Activated CD4-positive, alpha-beta memory T cell treated with anti-CD3 and anti-CD28 coated beads for 36 hours (primary cell): ENCODE data around the gene IL11. TPM values are rescaled to one million over a fixed set of nuclear protein-coding genes. Genes with fewer than 3 reads are reported as not detected.
"Not testable (repeated sequence)": the region's sequence is repeated elsewhere in the genome, so short reads cannot be mapped to it uniquely, and the experiment has no call there.

Experiments used
- CTCF ChIA-PET: fragments of 350-600 bp; sonication (Branson Sonifier 250); formaldehyde crosslinking; loops from one replicate; lab custom pipeline; 2021; ENCODE audit warnings: antibody characterized with exemption, inconsistent platforms; lab: Charles Lee
- POLR2A ChIA-PET: fragments of 350-600 bp; sonication (Branson Sonifier 250); formaldehyde crosslinking; loops from one replicate; lab custom pipeline; 2021; ENCODE audit warnings: antibody characterized with exemption; lab: Charles Lee
- DNase-seq: peaks from one replicate; pipeline ENCODE4 v3.0.0-alpha.2; 2020
- H3K27ac Mint-ChIP-seq: one replicate; pipeline ENCODE4 v1.8.0; 2021; ENCODE audit warnings: mixed read lengths
- H3K27me3 Mint-ChIP-seq: one replicate; pipeline ENCODE4 v1.8.0; 2021; ENCODE audit warnings: mixed read lengths
- H3K36me3 Mint-ChIP-seq: one replicate; pipeline ENCODE4 v1.8.0; 2021; ENCODE audit warnings: mixed read lengths
- H3K4me1 Mint-ChIP-seq: one replicate; pipeline ENCODE4 v1.8.0; 2021; ENCODE audit warnings: low read depth, mixed read lengths
- H3K4me3 Mint-ChIP-seq: one replicate; pipeline ENCODE4 v1.8.0; 2021; ENCODE audit warnings: mild to moderate bottlenecking, mixed read lengths
- H3K9me3 Mint-ChIP-seq: one replicate; pipeline ENCODE4 v1.8.0; 2021; ENCODE audit warnings: mixed read lengths
- intact Hi-C: fragments of 100-400 bp; cut with micrococcal nuclease; formaldehyde crosslinking; loops from one replicate; pipeline ENCODE4 v1.15.1; 2023
- total RNA-seq, 2 experiments: library from RNA; stranded (reverse); gene quantifications; one replicate each; pipeline ENCODE4 v1.2.3, GENCODE V29; 2021

Gene IL11
- total RNA-seq, 2 experiments from 2014 or later, result 0.17 to 0.39 TPM

- no peak overlapping the region for H3K4me3 Mint-ChIP-seq
- ChIA-PET CTCF (no interaction called here), POLR2A (no interaction called here)
- no peak for DNase-seq
- H3K27me3 Mint-ChIP-seq, result peaks cover 11% of the 10 kb centered on the region
- no peaks in the 10 kb centered on the region for H3K36me3 Mint-ChIP-seq
- intact Hi-C loops, result no loop called here
- no peak overlapping the region for H3K27ac Mint-ChIP-seq
- H3K9me3 Mint-ChIP-seq, result no peaks in the 10 kb centered on the region
- peaks cover 5% of the 10 kb centered on the region for H3K4me1 Mint-ChIP-seq
These were observed 36.4 kb downstream of the IL11 start for GRCh38 chr19:55333870-55334269.

GRCh38 chr19:55329791-55330190 is 40.5 kb downstream of the IL11 start:
- H3K4me3 Mint-ChIP-seq, POLR2A ChIA-PET, H3K27me3 Mint-ChIP-seq, H3K9me3 Mint-ChIP-seq, H3K4me1 Mint-ChIP-seq, intact Hi-C loops, H3K27ac Mint-ChIP-seq, DNase-seq, CTCF ChIA-PET, H3K36me3 Mint-ChIP-seq: not testable (repeated sequence)

- H3K36me3 Mint-ChIP-seq, H3K27ac Mint-ChIP-seq, DNase-seq, H3K9me3 Mint-ChIP-seq, POLR2A ChIA-PET, intact Hi-C loops, CTCF ChIA-PET, H3K27me3 Mint-ChIP-seq, H3K4me3 Mint-ChIP-seq, H3K4me1 Mint-ChIP-seq: not testable (repeated sequence)
These were observed 41.4 kb downstream of the IL11 start for GRCh38 chr19:55328774-55329318.

- ChIA-PET POLR2A (no interaction called here), CTCF (interaction anchor here (1.8 kb wide), 1 partner anchor 23 kb away, joined by 4 read pairs; no protein-coding TSS in a partner anchor)
- Mint-ChIP-seq H3K36me3 (no peaks in the 10 kb centered on the region), H3K27me3 (peaks cover 14% of the 10 kb centered on the region), H3K27ac (no peak within 1 kb of the TSS), H3K4me1 (no peaks in the 10 kb centered on the region), H3K4me3 (no peak within 1 kb of the TSS), H3K9me3 (no peaks in the 10 kb centered on the region)
- no peak for DNase-seq
- intact Hi-C loops, result no loop called here
These were observed 45.1 kb downstream of the IL11 start, which contains the start of gene TMEM150B for GRCh38 chr19:55325172-55325571. TMEM150B (minus strand) TSS chr19:55325341; CDS start chr19:55321036, 4,305 bp downstream.

GRCh38 chr19:55324662-55325061 is 45.6 kb downstream of the IL11 start:
- no peak for DNase-seq
- Mint-ChIP-seq H3K4me1 (no peaks in the 10 kb centered on the region), H3K9me3 (no peaks in the 10 kb centered on the region), H3K27me3 (peaks cover 14% of the 10 kb centered on the region), H3K4me3 (no peak overlapping the region), H3K36me3 (no peaks in the 10 kb centered on the region), H3K27ac (no peak overlapping the region)
- ChIA-PET CTCF (interaction anchor here (1.8 kb wide), 1 partner anchor 23 kb away, joined by 4 read pairs; no protein-coding TSS in a partner anchor), POLR2A (no interaction called here)
- intact Hi-C loops, result no loop called here

- Mint-ChIP-seq H3K4me1 (no peaks in the 10 kb centered on the region), H3K36me3 (no peaks in the 10 kb centered on the region), H3K27me3 (peaks cover 9% of the 10 kb centered on the region), H3K4me3 (no peak overlapping the region), H3K9me3 (no peaks in the 10 kb centered on the region), H3K27ac (no peak overlapping the region)
- CTCF ChIA-PET, result no interaction called here
- DNase-seq, result no peak
- POLR2A ChIA-PET, result interaction anchor here (1.0 kb wide), 1 partner anchor 26 kb away, joined by 3 read pairs; no protein-coding TSS in a partner anchor
- intact Hi-C loops, result no loop called here
These were observed 47.9 kb downstream of the IL11 start for GRCh38 chr19:55322204-55322885.

- Mint-ChIP-seq H3K4me1 (no peaks in the 10 kb centered on the region), H3K27me3 (peaks cover 9% of the 10 kb centered on the region), H3K27ac (no peak overlapping the region), H3K4me3 (no peak overlapping the region), H3K9me3 (no peaks in the 10 kb centered on the region), H3K36me3 (no peaks in the 10 kb centered on the region)
- CTCF ChIA-PET, result interaction anchor here (2.7 kb wide), 1 partner anchor 20 kb away, joined by 13 read pairs; no protein-coding TSS in a partner anchor
- POLR2A ChIA-PET, result no interaction called here
- intact Hi-C loops, result no loop called here
- no peak for DNase-seq
These were observed 48.7 kb downstream of the IL11 start for GRCh38 chr19:55321466-55322137.

- CTCF ChIA-PET, result interaction anchor here (0.7 to 2.7 kb wide), 2 partner anchors 18 to 19 kb away, joined by 3 to 13 read pairs; no protein-coding TSS in a partner anchor
- Mint-ChIP-seq H3K27me3 (peaks cover 9% of the 10 kb centered on the region), H3K36me3 (no peaks in the 10 kb centered on the region), H3K27ac (no peak overlapping the region), H3K4me1 (no peaks in the 10 kb centered on the region), H3K9me3 (no peaks in the 10 kb centered on the region), H3K4me3 (no peak overlapping the region)
- POLR2A ChIA-PET, result no interaction called here
- intact Hi-C loops, result no loop called here
- DNase-seq, result no peak
These were observed 49.3 kb downstream of the IL11 start for GRCh38 chr19:55320844-55321419.

- no peaks in the 10 kb centered on the region for H3K36me3 Mint-ChIP-seq
- H3K4me1 Mint-ChIP-seq, result no peaks in the 10 kb centered on the region
- DNase-seq, result no peak
- CTCF ChIA-PET, result interaction anchor here (2.7 kb wide), 1 partner anchor 18 kb away, joined by 13 read pairs; no protein-coding TSS in a partner anchor
- H3K27me3 Mint-ChIP-seq, result peaks cover 9% of the 10 kb centered on the region
- intact Hi-C loops, result no loop called here
- no peaks in the 10 kb centered on the region for H3K9me3 Mint-ChIP-seq
- no peak overlapping the region for H3K4me3 Mint-ChIP-seq
- POLR2A ChIA-PET, result no interaction called here
- no peak overlapping the region for H3K27ac Mint-ChIP-seq
These were observed 50.5 kb downstream of the IL11 start for GRCh38 chr19:55319785-55320184.

- no peaks in the 10 kb centered on the region for H3K36me3 Mint-ChIP-seq
- H3K27ac Mint-ChIP-seq, result no peak overlapping the region
- POLR2A ChIA-PET, result no interaction called here
- H3K4me1 Mint-ChIP-seq, result no peaks in the 10 kb centered on the region
- H3K27me3 Mint-ChIP-seq, result peaks cover 2% of the 10 kb centered on the region
- H3K9me3 Mint-ChIP-seq, result no peaks in the 10 kb centered on the region
- CTCF ChIA-PET, result no interaction called here
- no peak for DNase-seq
- intact Hi-C loops, result no loop called here
- H3K4me3 Mint-ChIP-seq, result no peak overlapping the region
These were observed 53.6 kb downstream of the IL11 start for GRCh38 chr19:55316646-55317045.

- CTCF ChIA-PET, result interaction anchor here (1.3 kb wide), 1 partner anchor 15 kb away, joined by 3 read pairs; no protein-coding TSS in a partner anchor
- POLR2A ChIA-PET, result no interaction called here
- H3K36me3 Mint-ChIP-seq, result no peaks in the 10 kb centered on the region
- no peak for DNase-seq
- no peak overlapping the region for H3K4me3 Mint-ChIP-seq
- intact Hi-C loops, result no loop called here
- H3K4me1 Mint-ChIP-seq, result no peaks in the 10 kb centered on the region
- no peak overlapping the region for H3K27ac Mint-ChIP-seq
- no peaks in the 10 kb centered on the region for H3K27me3 Mint-ChIP-seq
- H3K9me3 Mint-ChIP-seq, result no peaks in the 10 kb centered on the region
These were observed 54.2 kb downstream of the IL11 start for GRCh38 chr19:55315956-55316525.

- POLR2A ChIA-PET, result no interaction called here
- no peaks in the 10 kb centered on the region for H3K9me3 Mint-ChIP-seq
- H3K27me3 Mint-ChIP-seq, result no peaks in the 10 kb centered on the region
- H3K4me3 Mint-ChIP-seq, result no peak overlapping the region
- H3K27ac Mint-ChIP-seq, result no peak overlapping the region
- intact Hi-C loops, result no loop called here
- H3K36me3 Mint-ChIP-seq, result no peaks in the 10 kb centered on the region
- CTCF ChIA-PET, result interaction anchor here (1.3 to 2.9 kb wide), 2 partner anchors 12 to 13 kb away, joined by 3 to 13 read pairs; no protein-coding TSS in a partner anchor
- no peaks in the 10 kb centered on the region for H3K4me1 Mint-ChIP-seq
- DNase-seq, result no peak
These were observed 55.9 kb downstream of the IL11 start for GRCh38 chr19:55314396-55314795.
